Osteoblast (primary cell): ENCODE results near the gene DCUN1D2. TPM values are rescaled to one million over a fixed set of nuclear protein-coding genes. Genes with fewer than 3 reads are reported as not detected.

Source experiments
- DNase-seq: peaks from one replicate; pipeline ENCODE4 v3.0.0; 2011; ENCODE audit warnings: low spot score, mixed read lengths; ENCODE audit not compliant: insufficient read length; ENCODE audit errors: missing footprints
- H2AFZ ChIP-seq: 2 replicates; pipeline ENCODE4 v1.6.0; 2011; ENCODE audit warnings: mild to moderate bottlenecking, low read length
- H3K27ac ChIP-seq: 2 replicates; pipeline ENCODE4 v1.5.1; 2011; ENCODE audit warnings: mild to moderate bottlenecking, low read depth, low read length, moderate library complexity
- H3K27me3 ChIP-seq: 2 replicates; pipeline ENCODE4 v1.6.0; 2012; ENCODE audit warnings: mild to moderate bottlenecking, control low read depth, inconsistent platforms, low read length, moderate library complexity; ENCODE audit not compliant: insufficient read depth
- H3K36me3 ChIP-seq: 2 replicates; pipeline ENCODE4 v1.5.1; 2011; ENCODE audit warnings: mild to moderate bottlenecking, low read length, control low read depth, moderate library complexity; ENCODE audit not compliant: insufficient read depth
- H3K4me1 ChIP-seq: 2 replicates; pipeline ENCODE4 v1.5.1; 2011; ENCODE audit warnings: mild to moderate bottlenecking, low read length, control low read depth, moderate library complexity; ENCODE audit not compliant: insufficient read depth
- H3K4me2 ChIP-seq: 2 replicates; pipeline ENCODE4 v1.6.0; 2011; ENCODE audit warnings: mild to moderate bottlenecking, low read length; ENCODE audit not compliant: insufficient read depth
- H3K4me3 ChIP-seq: fragments of 200-600 bp; sonication (generic); 3 replicates; pipeline ENCODE4 v1.5.1; 2012; ENCODE audit warnings: mild to moderate bottlenecking, low read length, inconsistent platforms; ENCODE audit not compliant: insufficient read depth
- H3K79me2 ChIP-seq: 2 replicates; pipeline ENCODE4 v1.6.0; 2012; ENCODE audit warnings: mild to moderate bottlenecking, low read length, control low read depth, inconsistent platforms; ENCODE audit not compliant: insufficient read depth
- H3K9me3 ChIP-seq: 2 replicates; pipeline ENCODE4 v1.5.1; 2011; ENCODE audit warnings: low read depth, low read length, control low read depth
- H4K20me1 ChIP-seq: 2 replicates; pipeline ENCODE4 v1.6.0; 2012; ENCODE audit warnings: mild to moderate bottlenecking, low read length, control low read depth; ENCODE audit not compliant: insufficient read depth
- CTCF ChIP-seq: IDR thresholded peaks from 2 replicates; pipeline ENCODE4 v1.5.1; 2011; ENCODE audit warnings: mild to moderate bottlenecking, low read depth, low read length, moderate library complexity; ENCODE audit errors: extremely low read depth
- total RNA-seq: library from RNA; depleted of rRNA; stranded (reverse); fragments of >200 nt; gene quantifications from 2 replicates; pipeline ENCODE4 v1.2.3, GENCODE V29; 2012

DCUN1D2 gene
- total RNA-seq, 1 donor = 14.8 TPM

DNA sequence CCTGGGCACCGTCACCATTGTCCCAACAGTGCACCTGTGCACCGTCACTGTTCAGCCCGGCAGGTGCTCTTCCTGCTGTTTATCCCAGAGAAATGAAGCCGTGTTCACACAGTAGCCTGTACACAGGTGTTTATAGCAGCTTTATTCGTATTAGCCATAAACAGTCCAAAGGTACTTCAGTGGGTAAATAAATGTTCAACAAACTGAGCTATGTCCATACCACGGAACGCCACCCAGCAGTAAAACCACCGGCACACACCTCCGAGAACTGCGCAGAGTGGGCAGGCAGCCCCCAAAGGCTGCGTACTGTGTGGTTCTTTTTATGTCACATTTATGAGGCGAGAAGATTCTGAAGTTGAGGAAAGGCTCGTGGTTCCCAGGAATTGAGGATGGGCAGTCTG lies 44.9 kb upstream of the DCUN1D2 start:
- Histone ChIP-seq H3K4me3 (no peak overlapping the region), H3K79me2 (peaks cover 24% of the 10 kb centered on the region), H2AFZ (no peak overlapping the region), H3K27ac (no peak overlapping the region), H3K9me3 (no peaks in the 10 kb centered on the region), H4K20me1 (no peaks in the 10 kb centered on the region), H3K4me1 (no peaks in the 10 kb centered on the region), H3K27me3 (no peaks in the 10 kb centered on the region), H3K36me3 (peaks cover 60% of the 10 kb centered on the region), H3K4me2 (no peak overlapping the region)
- no peak for DNase-seq
- TF ChIP-seq CTCF = no peak

- H3K4me2 ChIP-seq = no peak overlapping the region
- no peaks in the 10 kb centered on the region for H3K4me1 ChIP-seq
- DNase-seq = no peak
- H3K36me3 ChIP-seq = peaks cover 57% of the 10 kb centered on the region
- H3K9me3 ChIP-seq = no peaks in the 10 kb centered on the region
- no peak overlapping the region for H3K4me3 ChIP-seq
- H4K20me1 ChIP-seq = peaks cover 5% of the 10 kb centered on the region
- TF ChIP-seq CTCF = no peak
- no peaks in the 10 kb centered on the region for H3K27me3 ChIP-seq
- H2AFZ ChIP-seq = no peak overlapping the region
- no peak overlapping the region for H3K27ac ChIP-seq
- peaks cover 14% of the 10 kb centered on the region for H3K79me2 ChIP-seq
These were observed 43.8 kb upstream of the DCUN1D2 start for GRCh38 chr13:113534236-113534860.

DNA sequence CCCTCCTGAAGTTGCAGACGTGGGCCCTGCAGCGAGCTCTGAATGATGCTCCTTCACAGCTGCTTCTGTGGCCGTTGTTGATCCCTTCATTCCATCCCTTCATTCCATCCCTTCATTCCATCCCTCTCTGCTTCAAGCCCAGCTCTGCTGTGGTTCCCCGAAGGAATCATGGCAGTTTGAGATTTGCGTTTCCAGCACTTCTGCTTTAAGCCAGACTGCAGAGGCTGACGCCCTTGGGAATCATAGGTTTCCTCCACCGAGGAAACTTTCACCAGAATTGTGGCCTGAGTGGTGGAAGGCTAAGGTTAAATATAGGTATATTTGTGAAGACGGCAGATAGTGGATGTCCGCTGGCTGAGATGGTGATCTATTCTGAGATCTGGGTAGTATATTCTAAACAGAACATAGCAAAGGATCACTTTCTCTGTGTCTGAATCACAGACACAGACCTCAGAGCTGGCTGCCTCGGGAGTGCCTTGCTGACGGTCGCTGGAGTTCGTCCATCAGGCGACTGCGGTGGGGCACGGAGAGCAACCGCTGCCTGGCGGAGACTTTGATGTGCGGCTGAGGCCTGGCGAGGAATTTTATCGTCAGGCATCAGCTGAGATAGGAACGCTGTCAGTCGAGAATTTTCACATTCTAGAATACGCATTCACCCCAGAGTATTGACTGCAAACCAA lies 42.8 kb upstream of the DCUN1D2 start:
- Histone ChIP-seq H3K4me3 (no peak overlapping the region), H4K20me1 (peaks cover 5% of the 10 kb centered on the region), H3K27ac (no peak overlapping the region), H3K27me3 (no peaks in the 10 kb centered on the region), H3K36me3 (peaks cover 55% of the 10 kb centered on the region), H3K4me1 (no peaks in the 10 kb centered on the region), H3K79me2 (peaks cover 11% of the 10 kb centered on the region), H3K9me3 (no peaks in the 10 kb centered on the region), H3K4me2 (no peak overlapping the region), H2AFZ (no peak overlapping the region)
- TF ChIP-seq CTCF = no peak
- DNase-seq = no peak

GRCh38 chr13:113532156-113532806 lies 41.8 kb upstream of the DCUN1D2 start:
- DNase-seq = peak; percentile 45
- Histone ChIP-seq H3K4me1 (no peaks in the 10 kb centered on the region), H3K27me3 (no peaks in the 10 kb centered on the region), H3K79me2 (peaks cover 7% of the 10 kb centered on the region), H3K27ac (no peak overlapping the region), H3K4me2 (no peak overlapping the region), H3K4me3 (no peak overlapping the region), H2AFZ (no peak overlapping the region), H3K9me3 (no peaks in the 10 kb centered on the region), H4K20me1 (peaks cover 5% of the 10 kb centered on the region), H3K36me3 (peaks cover 46% of the 10 kb centered on the region)
- TF ChIP-seq CTCF = no peak
